Endothelial cell of umbilical vein (primary cell): Measurements from ENCODE around the gene STK24. TPM values are rescaled to one million over a fixed set of nuclear protein-coding genes. Genes with fewer than 3 reads are reported as not detected.

Experiments used
- BruUV-seq: library from RNA; stranded (reverse); fragments of 400-500 nt; replicated peaks from 2 replicates; lab custom pipeline; 2021; lab: Mats Ljungman, UMichigan
- CTCF ChIA-PET: fragments of 300-600, 350-600 bp; sonication (Branson Sonifier 250); formaldehyde crosslinking; loops from one replicate; lab custom pipeline; 2021; ENCODE audit warnings: antibody characterized with exemption, inconsistent platforms; lab: Charles Lee
- POLR2A ChIA-PET: fragments of 300-600, 350-600 bp; sonication (Branson Sonifier 250); formaldehyde crosslinking; loops from one replicate; lab custom pipeline; 2021; ENCODE audit warnings: antibody characterized with exemption, inconsistent platforms; lab: Charles Lee
- DNase-seq: peaks from one replicate; pipeline ENCODE4 v3.0.0-alpha.2; 2011; ENCODE audit warnings: low read depth, low spot score
- FAIRE-seq: peaks from 2 replicates; lab custom pipeline; 2011; peaks lifted over from hg19 to GRCh38; lab: Jason Lieb, UNC
- H2AFZ ChIP-seq: 2 replicates; pipeline ENCODE4 v1.6.0; 2012; ENCODE audit warnings: low read depth, low read length, control low read depth, inconsistent platforms
- H3K27ac ChIP-seq: 2 replicates; pipeline ENCODE4 v1.5.1; 2011; ENCODE audit warnings: low read depth, mild to moderate bottlenecking, control low read depth, low read length, moderate library complexity; ENCODE audit not compliant: insufficient read depth
- H3K27me3 ChIP-seq, 2 experiments: 2 replicates each; pipeline versions ENCODE4 v1.6.0 to v1.6.1; 2011; ENCODE audit warnings: low read length in 2 of 2, mixed read lengths in 1 of 2; ENCODE audit not compliant: control insufficient read depth in 2 of 2, insufficient read depth in 2 of 2
- H3K36me3 ChIP-seq, 2 experiments: 2 replicates in 1 of 2; 3 replicates in 1 of 2; pipeline ENCODE4 v1.5.1; 2011; ENCODE audit warnings: low read length in 2 of 2, mild to moderate bottlenecking in 1 of 2, moderate library complexity in 1 of 2; ENCODE audit not compliant: control insufficient read depth in 2 of 2, insufficient read depth in 2 of 2; ENCODE audit errors: extremely low read depth in 1 of 2
- H3K4me1 ChIP-seq: 3 replicates; pipeline ENCODE4 v1.5.1; 2011; ENCODE audit warnings: mild to moderate bottlenecking, low read length; ENCODE audit not compliant: control insufficient read depth, insufficient read depth; ENCODE audit errors: extremely low read depth
- H3K4me2 ChIP-seq: 2 replicates; pipeline ENCODE4 v1.6.1; 2011; ENCODE audit warnings: low read length, control low read depth, mixed read lengths; ENCODE audit not compliant: insufficient read depth
- H3K4me3 ChIP-seq, 3 experiments: fragments of 200-600 bp in 1 of 3; sonication (generic), shearing (Covaris generic) in 1 of 3; replicated peaks in 1 of 3; 2 replicates each; pipeline ENCODE4 v1.5.1; 2011 to 2016; ENCODE audit warnings: control low read depth in 3 of 3, low read length in 3 of 3, mild to moderate bottlenecking in 2 of 3, inconsistent platforms in 1 of 3, low read depth in 1 of 3, moderate library complexity in 1 of 3; ENCODE audit not compliant: insufficient read depth in 1 of 3
- H3K79me2 ChIP-seq: 2 replicates; pipeline ENCODE4 v1.6.0; 2012; ENCODE audit warnings: low read length, inconsistent platforms; ENCODE audit not compliant: control insufficient read depth, insufficient read depth
- H3K9ac ChIP-seq: replicated peaks from 2 replicates; pipeline ENCODE3; 2011; ENCODE audit warnings: low read length, control low read depth; ENCODE audit not compliant: insufficient read depth; ENCODE audit errors: extremely low read depth
- H3K9me1 ChIP-seq: replicated peaks from 3 replicates; pipeline ENCODE4 v1.6.0; 2011; ENCODE audit warnings: mild to moderate bottlenecking, low read length; ENCODE audit not compliant: control insufficient read depth, insufficient read depth; ENCODE audit errors: extremely low read depth
- H3K9me3 ChIP-seq: replicated peaks from 2 replicates; pipeline ENCODE4 v1.5.1; 2012; ENCODE audit warnings: low read length, inconsistent platforms; ENCODE audit not compliant: control insufficient read depth, insufficient read depth
- H4K20me1 ChIP-seq: replicated peaks from 2 replicates; pipeline ENCODE3; 2011; ENCODE audit warnings: mild to moderate bottlenecking, low read length; ENCODE audit not compliant: control insufficient read depth, insufficient read depth; ENCODE audit errors: extremely low read depth
- CTCF ChIP-seq, 2 donors: IDR thresholded peaks; 1 replicate in 1 of 2; 2 replicates in 1 of 2; pipeline ENCODE4 v1.5.1; 2011; ENCODE audit warnings: low read length in 2 of 2, mild to moderate bottlenecking in 2 of 2, moderate library complexity in 2 of 2, control low read depth in 1 of 2, inconsistent platforms in 1 of 2, low read depth in 1 of 2; ENCODE audit not compliant: insufficient read depth in 1 of 2; ENCODE audit errors: extremely low read depth in 1 of 2
- EZH2 ChIP-seq: IDR thresholded peaks from 2 replicates; pipeline ENCODE4 v1.6.1; 2012; ENCODE audit warnings: borderline replicate concordance, low read depth, mild to moderate bottlenecking, moderate library complexity, low read length, inconsistent platforms; ENCODE audit not compliant: severe bottlenecking
- FOS ChIP-seq: IDR thresholded peaks from 2 replicates; pipeline ENCODE4 v1.6.1; 2011; ENCODE audit warnings: mild to moderate bottlenecking, low read length, moderate library complexity, borderline replicate concordance; ENCODE audit not compliant: insufficient read depth
- GATA2 ChIP-seq: IDR thresholded peaks from 2 replicates; pipeline ENCODE4 v1.7.0; 2011; ENCODE audit warnings: low read depth, mild to moderate bottlenecking, moderate library complexity, mixed read lengths, low read length; ENCODE audit not compliant: insufficient read length, insufficient read depth
- JUN ChIP-seq: IDR thresholded peaks from 2 replicates; pipeline ENCODE4 v1.6.1; 2011; ENCODE audit warnings: borderline replicate concordance, low read depth; ENCODE audit not compliant: insufficient read length, insufficient read depth
- MAX ChIP-seq: IDR thresholded peaks from 2 replicates; pipeline ENCODE4 v1.6.1; 2011; ENCODE audit not compliant: insufficient read depth, insufficient read length
- MYC ChIP-seq: IDR thresholded peaks from one replicate; pipeline ENCODE4 v1.6.1; 2011; ENCODE audit warnings: mild to moderate bottlenecking, low read depth, low read length
- POLR2A ChIP-seq: IDR thresholded peaks from 2 replicates; pipeline ENCODE4 v1.6.1; 2012; ENCODE audit warnings: low read depth, mild to moderate bottlenecking, control low read depth, low read length
- POLR2AphosphoS5 ChIP-seq: IDR thresholded peaks from 2 replicates; pipeline ENCODE4 v1.6.1; 2012; ENCODE audit warnings: low read depth, mild to moderate bottlenecking, control low read depth, low read length, moderate library complexity; ENCODE audit not compliant: insufficient read depth
- dilution Hi-C: fragments of 300-500 bp; cut with MboI; formaldehyde crosslinking; loops from one replicate; pipeline ENCODE4 v1.15.0; 2019; ENCODE audit warnings: low sequenced_read_pairs; ENCODE audit not compliant: extremely low pct_ligation_motif_present
- intact Hi-C: fragments of 100-400 bp; cut with micrococcal nuclease; formaldehyde crosslinking; loops from one replicate; pipeline ENCODE4 v1.10.0; 2022
- polyA plus RNA-seq, 4 experiments: library from polyadenylated mRNA; depleted of rRNA in 3 of 4; stranded (reverse) in 3 of 4; unstranded in 1 of 4; fragments of >200 nt; gene quantifications; 2 replicates each; pipeline versions ENCODE4 v1.2.1 to v1.2.3, GENCODE V29; 2011 to 2012; ENCODE audit warnings: missing spikeins in 1 of 4
- total RNA-seq: library from RNA; stranded (reverse); gene quantifications from 2 replicates; pipeline ENCODE4 v1.2.3, GENCODE V29; 2021

The STK24 gene
- total and polyA plus RNA-seq, 2 donors (not counting 3 experiments of a cell fraction or from before 2014, with no cell fraction given), result 43.3 to 100 TPM

GRCh38 chr13:98585398-98585754, 8.5 kb upstream of the STK24 start:
- dilution Hi-C loops, result loop anchor here (10.0 kb wide), 1 partner anchor 81 kb away; no protein-coding TSS in a partner anchor
- no TSS peak for BruUV-seq
- no peak for FAIRE-seq
- Histone ChIP-seq H3K4me2 (no peak overlapping the region), H3K79me2 (no peaks in the 10 kb centered on the region), H3K9ac (no peak overlapping the region), H3K4me1 (no peaks in the 10 kb centered on the region), H4K20me1 (no peaks in the 10 kb centered on the region), H2AFZ (no peak overlapping the region), H3K9me3 (no peaks in the 10 kb centered on the region), H3K4me3 (no peak overlapping the region), H3K27me3 (no peaks in the 10 kb centered on the region), H3K9me1 (no peaks in the 10 kb centered on the region), H3K36me3 (no peaks in the 10 kb centered on the region), H3K27ac (no peak overlapping the region)
- TF ChIP-seq POLR2AphosphoS5, result no peak
- no peak for TF ChIP-seq MYC
- TF ChIP-seq JUN, result no peak
- no peak for TF ChIP-seq POLR2A
- no peak for TF ChIP-seq FOS
- no peak for TF ChIP-seq EZH2
- no peak for TF ChIP-seq MAX
- TF ChIP-seq GATA2, result no peak
- TF ChIP-seq CTCF (IDR thresholded peaks at IDR 0.05; ENCODE audit: extremely low read depth in 1 of 2, insufficient read depth in 1 of 2, low read depth in 1 of 2, low read length in 2 of 2), result no peak
- POLR2A ChIA-PET, result no interaction called here
- CTCF ChIA-PET, result no interaction called here
- no peak for DNase-seq
- intact Hi-C loops, result no loop called here
